Ammon's horn (tissue), 1 donor: ENCODE measurements around the gene GNE.
A peak's percentile ranks its signal among the peaks of the same experiment; 100 is the strongest.
"Not testable (repeated sequence)": the region's sequence is repeated elsewhere in the genome, so short reads cannot be mapped to it uniquely, and the experiment has no call there.

Source experiments
- DNase-seq: peaks from one replicate; pipeline ENCODE4 v3.0.0-alpha.2; 2016; ENCODE audit warnings: low spot score

Gene GNE

GRCh38 chr9:36258208-36258995, at the start of gene GNE:
Gene GNE (minus strand): TSS chr9:36258448. CDS start chr9:36249355, 9,093 bp downstream.
- peak; percentile 99 for DNase-seq

GRCh38 chr9:36306471-36307306, 48.4 kb upstream of the GNE start:
- no peak for DNase-seq

GRCh38 chr9:36304366-36304765, 46.1 kb upstream of the GNE start:
- not testable (repeated sequence) for DNase-seq

GRCh38 chr9:36301227-36301626, 43.0 kb upstream of the GNE start:
- DNase-seq: no peak

- DNase-seq: no peak
These were observed 40.3 kb upstream of the GNE start for GRCh38 chr9:36298566-36298965.

GRCh38 chr9:36297798-36298197, 39.5 kb upstream of the GNE start:
- DNase-seq: no peak

- DNase-seq: not testable (repeated sequence)
These were observed 36.7 kb upstream of the GNE start for GRCh38 chr9:36294996-36295395.

- no peak for DNase-seq
These were observed 35.7 kb upstream of the GNE start for GRCh38 chr9:36293918-36294317.

- DNase-seq: no peak
These were observed 34.9 kb upstream of the GNE start for GRCh38 chr9:36293171-36293570.

- no peak for DNase-seq
These were observed 34.4 kb upstream of the GNE start for GRCh38 chr9:36292641-36293040.

- no peak for DNase-seq
These were observed 32.7 kb upstream of the GNE start for GRCh38 chr9:36290996-36291395.

GRCh38 chr9:36289836-36290435, 31.7 kb upstream of the GNE start:
- DNase-seq: no peak

- DNase-seq: no peak
These were observed 29.8 kb upstream of the GNE start for GRCh38 chr9:36288070-36288469.

- no peak for DNase-seq
These were observed 28.1 kb upstream of the GNE start for GRCh38 chr9:36286388-36286787.

GRCh38 chr9:36284226-36284625, 26.0 kb upstream of the GNE start:
- no peak for DNase-seq

GRCh38 chr9:36282275-36282674, 24.0 kb upstream of the GNE start:
- no peak for DNase-seq

- DNase-seq: no peak
These were observed 22.7 kb upstream of the GNE start for GRCh38 chr9:36280989-36281388.

- DNase-seq: no peak
These were observed 20.0 kb upstream of the GNE start for GRCh38 chr9:36278243-36278642.

GRCh38 chr9:36276781-36277181, 18.5 kb upstream of the GNE start:
- no peak for DNase-seq

- DNase-seq: no peak
These were observed 18.0 kb upstream of the GNE start for GRCh38 chr9:36276254-36276653.

- DNase-seq: no peak
These were observed 16.8 kb upstream of the GNE start for GRCh38 chr9:36275060-36275459.

GRCh38 chr9:36273354-36273753, 15.1 kb upstream of the GNE start:
- DNase-seq: not testable (repeated sequence)

- DNase-seq: no peak
These were observed 9.8 kb upstream of the GNE start for GRCh38 chr9:36268007-36268427.
